ENCODE results near the gene TXNDC17.
"Not testable (repeated sequence)": the region's sequence is repeated elsewhere in the genome, so short reads cannot be mapped to it uniquely, and the experiment has no call there.

Gene TXNDC17

GRCh38 chr17:6640536-6641246, at the start of gene TXNDC17, which contains the start of gene KIAA0753:
TSS of gene TXNDC17 (plus strand) at chr17:6641060. CDS start at chr17:6641083, 23 bp downstream.
TSS of gene KIAA0753 (minus strand) at chr17:6640711. CDS start at chr17:6635103, 5,608 bp downstream.
- peak; percentile 80 to 82 for DNase-seq

- no peak for DNase-seq
Measured at GRCh38 chr17:6591599-6592158, 49.2 kb upstream of the TXNDC17 start.

- DNase-seq: no peak
Measured at GRCh38 chr17:6592173-6592572, 48.7 kb upstream of the TXNDC17 start.

GRCh38 chr17:6593371-6593770, 47.5 kb upstream of the TXNDC17 start:
- DNase-seq: not testable (repeated sequence)

GRCh38 chr17:6596081-6596480, 44.8 kb upstream of the TXNDC17 start:
- no peak for DNase-seq

- DNase-seq: no peak
Measured at GRCh38 chr17:6596511-6596910, 44.3 kb upstream of the TXNDC17 start.

- DNase-seq: no peak
Measured at GRCh38 chr17:6596941-6597340, 43.9 kb upstream of the TXNDC17 start.

GRCh38 chr17:6597727-6598126, 43.1 kb upstream of the TXNDC17 start:
- DNase-seq: no peak

GRCh38 chr17:6599364-6599763, 41.5 kb upstream of the TXNDC17 start:
- no peak for DNase-seq

GRCh38 chr17:6602141-6602540, 38.7 kb upstream of the TXNDC17 start:
- no peak for DNase-seq

GRCh38 chr17:6603744-6604325, 37.0 kb upstream of the TXNDC17 start:
- DNase-seq: no peak

- DNase-seq: no peak
Measured at GRCh38 chr17:6605142-6605541, 35.7 kb upstream of the TXNDC17 start.

GRCh38 chr17:6608321-6608720, 32.5 kb upstream of the TXNDC17 start:
- DNase-seq: no peak

GRCh38 chr17:6610011-6610410, 30.8 kb upstream of the TXNDC17 start:
- no peak for DNase-seq

- no peak for DNase-seq
Measured at GRCh38 chr17:6611231-6611630, 29.6 kb upstream of the TXNDC17 start.

GRCh38 chr17:6623941-6624340, 16.9 kb upstream of the TXNDC17 start:
- no peak for DNase-seq

- no peak for DNase-seq
Measured at GRCh38 chr17:6626616-6627015, 14.2 kb upstream of the TXNDC17 start.

- no peak for DNase-seq
Measured at GRCh38 chr17:6627019-6627418, 13.8 kb upstream of the TXNDC17 start.

GRCh38 chr17:6630390-6630789, 10.5 kb upstream of the TXNDC17 start:
- no peak for DNase-seq

- DNase-seq: no peak
Measured at GRCh38 chr17:6632530-6632929, 8.3 kb upstream of the TXNDC17 start.

GRCh38 chr17:6633263-6633662, 7.6 kb upstream of the TXNDC17 start:
- no peak for DNase-seq

GRCh38 chr17:6636105-6636504, 4.8 kb upstream of the TXNDC17 start:
- no peak for DNase-seq

- no peak for DNase-seq
Measured at GRCh38 chr17:6636616-6637457, 4.0 kb upstream of the TXNDC17 start.
